ENCODE measurements around the gene CALR.
"Not testable (repeated sequence)": the region's sequence is repeated elsewhere in the genome, so short reads cannot be mapped to it uniquely, and the experiment has no call there.

Gene CALR

DNA sequence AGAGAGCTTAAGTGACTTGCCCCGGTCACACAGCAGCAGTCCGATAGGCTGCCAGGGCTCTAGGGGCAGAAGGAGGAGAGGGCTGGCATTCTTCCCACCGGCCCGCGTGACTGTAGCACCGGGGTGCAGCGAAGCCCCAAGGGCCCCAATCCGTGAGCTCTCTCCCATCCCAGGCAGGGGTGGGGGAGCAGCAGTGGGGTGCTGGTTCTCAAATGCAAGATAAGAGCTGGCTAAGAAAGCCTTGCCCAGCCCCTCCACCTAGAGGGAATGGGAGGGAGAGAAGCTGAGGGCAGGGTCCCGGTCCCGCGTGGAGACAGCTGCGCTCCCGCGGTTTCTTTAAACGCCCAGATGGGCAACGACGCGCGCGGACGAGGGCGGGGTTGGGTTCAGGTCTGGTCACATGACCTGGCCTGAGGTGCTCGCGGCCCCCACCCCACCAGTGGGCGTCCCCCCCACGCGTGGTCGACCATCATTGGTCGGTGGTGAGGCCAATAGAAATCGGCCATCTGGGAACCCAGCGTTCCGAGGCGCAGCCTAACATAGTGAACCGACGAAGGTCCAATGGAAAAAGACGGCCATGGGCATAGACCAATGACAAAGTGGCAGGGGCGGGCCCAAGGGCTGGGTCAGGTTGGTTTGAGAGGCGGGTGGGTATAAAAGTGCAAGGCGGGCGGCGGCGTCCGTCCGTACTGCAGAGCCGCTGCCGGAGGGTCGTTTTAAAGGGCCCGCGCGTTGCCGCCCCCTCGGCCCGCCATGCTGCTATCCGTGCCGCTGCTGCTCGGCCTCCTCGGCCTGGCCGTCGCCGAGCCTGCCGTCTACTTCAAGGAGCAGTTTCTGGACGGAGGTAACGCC, at the start of gene CALR:
Gene CALR (plus strand): TSS at position 683 of the 852 bp plus-strand sequence. CDS start 71 bp downstream, at position 754.
- peak within 1 kb of the TSS; percentile 96 for H3K4me3 ChIP-seq (ENCODE audit: low read length)
- TF ChIP-seq, protein P1, sequence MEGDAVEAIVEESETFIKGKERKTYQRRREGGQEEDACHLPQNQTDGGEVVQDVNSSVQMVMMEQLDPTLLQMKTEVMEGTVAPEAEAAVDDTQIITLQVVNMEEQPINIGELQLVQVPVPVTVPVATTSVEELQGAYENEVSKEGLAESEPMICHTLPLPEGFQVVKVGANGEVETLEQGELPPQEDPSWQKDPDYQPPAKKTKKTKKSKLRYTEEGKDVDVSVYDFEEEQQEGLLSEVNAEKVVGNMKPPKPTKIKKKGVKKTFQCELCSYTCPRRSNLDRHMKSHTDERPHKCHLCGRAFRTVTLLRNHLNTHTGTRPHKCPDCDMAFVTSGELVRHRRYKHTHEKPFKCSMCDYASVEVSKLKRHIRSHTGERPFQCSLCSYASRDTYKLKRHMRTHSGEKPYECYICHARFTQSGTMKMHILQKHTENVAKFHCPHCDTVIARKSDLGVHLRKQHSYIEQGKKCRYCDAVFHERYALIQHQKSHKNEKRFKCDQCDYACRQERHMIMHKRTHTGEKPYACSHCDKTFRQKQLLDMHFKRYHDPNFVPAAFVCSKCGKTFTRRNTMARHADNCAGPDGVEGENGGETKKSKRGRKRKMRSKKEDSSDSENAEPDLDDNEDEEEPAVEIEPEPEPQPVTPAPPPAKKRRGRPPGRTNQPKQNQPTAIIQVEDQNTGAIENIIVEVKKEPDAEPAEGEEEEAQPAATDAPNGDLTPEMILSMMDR (conservative IDR thresholded peaks at IDR 0.05; ENCODE audit: low read length) = no peak
- DNase-seq (ENCODE audit: low read depth) = peak; percentile 99

DNA sequence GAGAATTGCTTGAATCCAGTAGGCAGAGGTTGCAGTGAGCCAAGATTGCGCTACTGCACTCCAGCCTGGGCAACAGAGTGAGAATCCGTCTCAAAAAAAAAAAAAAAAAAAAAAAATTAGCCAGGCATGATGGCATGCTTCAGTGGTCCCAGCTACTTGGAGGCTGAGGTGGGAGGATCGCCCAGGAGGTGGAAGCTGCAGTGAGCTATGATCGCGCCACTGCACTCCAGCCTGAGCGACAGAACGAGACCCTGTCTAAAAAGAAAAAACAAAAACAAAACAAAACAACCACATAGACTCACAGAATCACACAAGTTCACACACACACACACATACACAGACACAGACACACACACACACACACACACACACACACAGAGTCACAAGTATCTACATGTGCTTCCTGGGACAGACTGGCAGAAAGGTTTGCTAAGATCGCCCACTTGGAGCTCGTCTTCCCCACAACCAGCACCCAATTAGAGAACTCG, 48.1 kb upstream of the CALR start:
- peak overlapping the region; percentile 40; the same call in 1 of the 2 replicates for H3K4me3 ChIP-seq (ENCODE audit: low read length)
- not testable (repeated sequence) for DNase-seq (ENCODE audit: low read depth)

DNA sequence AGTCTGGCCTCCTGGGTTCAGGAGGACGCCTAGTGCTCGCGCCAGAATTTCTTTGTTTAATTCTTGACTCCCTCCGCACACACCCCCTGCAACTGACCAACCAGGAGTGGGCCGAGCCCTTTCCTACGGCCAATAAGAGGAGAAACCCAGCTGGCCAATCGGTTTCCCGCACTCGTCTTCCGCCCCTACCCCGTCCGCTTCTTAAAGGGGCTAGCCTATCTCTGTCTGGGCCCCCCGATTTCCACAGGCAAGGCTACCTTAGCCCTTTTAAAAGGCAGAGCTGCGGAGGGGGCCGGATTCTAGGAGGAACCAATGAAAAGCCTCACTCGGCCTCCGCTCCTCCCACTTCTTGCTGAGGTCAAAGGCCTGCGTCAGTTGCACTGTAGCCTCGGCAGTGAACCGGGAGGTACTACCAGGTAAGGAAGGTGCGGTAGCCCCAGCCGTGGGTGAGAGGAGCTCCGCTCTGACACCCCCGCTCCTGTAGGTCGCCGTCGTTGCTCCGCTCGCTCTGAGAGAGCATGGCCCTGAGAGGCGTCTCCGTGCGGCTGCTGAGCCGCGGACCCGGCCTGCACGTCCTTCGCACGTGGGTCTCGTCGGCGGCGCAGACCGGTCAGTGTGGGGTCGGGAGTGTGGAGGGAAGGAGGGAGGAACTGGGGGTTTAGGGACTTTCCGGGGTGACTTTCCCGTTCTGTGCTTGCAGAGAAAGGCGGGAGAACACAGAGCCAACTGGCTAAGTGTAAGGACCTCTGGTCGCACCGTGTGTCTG, 47.4 kb upstream of the CALR start, which contains the start of gene GCDH:
Gene GCDH (plus strand): TSS at position 374 of the 766 bp plus-strand sequence. CDS start 145 bp downstream, at position 519.
- peak; percentile 99 for DNase-seq (ENCODE audit: low read depth)
- peak within 1 kb of the TSS; percentile 97 for H3K4me3 ChIP-seq (ENCODE audit: low read length)
- TF ChIP-seq, protein P1 (conservative IDR thresholded peaks at IDR 0.05; ENCODE audit: low read length) = no peak

DNA sequence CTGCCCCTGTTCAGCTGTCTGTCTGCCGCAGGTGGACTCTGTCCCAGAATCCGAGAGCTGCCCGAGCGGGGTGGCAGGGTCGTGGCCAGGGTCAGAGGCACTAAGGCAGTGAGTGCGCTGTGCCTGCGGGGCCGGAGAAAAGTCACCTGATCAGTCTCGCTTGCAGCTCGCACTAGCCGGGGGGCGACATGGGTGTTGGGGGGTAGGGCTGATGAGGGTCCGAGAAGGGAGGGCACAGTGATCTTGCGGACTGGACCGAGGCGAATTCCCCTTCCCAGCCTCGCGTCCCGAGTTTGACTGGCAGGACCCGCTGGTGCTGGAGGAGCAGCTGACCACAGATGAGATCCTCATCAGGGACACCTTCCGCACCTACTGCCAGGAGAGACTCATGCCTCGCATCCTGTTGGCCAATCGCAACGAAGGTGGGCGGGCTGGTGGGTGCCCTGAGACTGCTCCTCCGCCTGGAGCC, 46.8 kb upstream of the CALR start:
- peak overlapping the region; percentile 97 for H3K4me3 ChIP-seq (ENCODE audit: low read length)
- TF ChIP-seq, protein P1 (conservative IDR thresholded peaks at IDR 0.05; ENCODE audit: low read length) = no peak
- no peak for DNase-seq (ENCODE audit: low read depth)

DNA sequence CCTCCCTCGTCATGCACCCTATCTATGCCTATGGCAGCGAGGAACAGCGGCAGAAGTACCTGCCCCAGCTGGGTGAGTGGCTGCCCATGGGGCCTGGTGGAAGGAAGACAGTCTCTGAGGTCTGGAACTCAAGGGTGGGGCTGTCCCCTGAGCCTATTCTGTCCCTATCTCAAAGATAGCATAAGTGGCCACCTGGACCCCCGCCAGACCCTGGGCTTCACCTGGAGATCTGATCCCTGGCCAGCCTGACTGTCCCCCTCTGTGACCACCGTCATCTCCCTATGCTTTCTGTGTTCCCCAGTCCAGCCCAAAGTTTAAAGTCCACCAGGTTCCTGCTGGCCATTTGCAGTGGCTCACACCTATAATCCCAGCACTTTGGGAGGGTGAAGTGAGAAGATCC, 44.8 kb upstream of the CALR start:
- DNase-seq (ENCODE audit: low read depth) = no peak
- H3K4me3 ChIP-seq (ENCODE audit: low read length) = no peak overlapping the region
- TF ChIP-seq, protein P1 (conservative IDR thresholded peaks at IDR 0.05; ENCODE audit: low read length) = no peak

DNA sequence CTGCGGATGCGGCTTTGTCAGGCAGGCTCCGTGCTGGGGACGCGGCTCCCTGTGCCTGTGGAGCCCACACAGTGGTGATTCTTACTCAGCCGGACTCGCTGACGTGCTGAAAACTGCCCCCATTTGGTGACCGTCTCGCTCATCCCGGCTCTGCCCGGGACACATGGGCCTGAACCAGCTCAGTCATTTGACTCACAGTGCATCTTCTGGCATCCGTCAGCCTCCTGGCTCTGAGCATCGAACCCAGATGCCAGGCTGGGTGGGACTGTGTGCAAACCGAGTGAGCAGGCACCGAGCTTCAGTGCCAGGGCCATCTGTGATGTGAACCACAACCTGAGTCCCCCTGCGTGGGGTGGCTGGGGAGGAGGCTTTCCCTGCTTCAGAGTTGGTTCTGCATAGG, 41.9 kb upstream of the CALR start:
- no peak overlapping the region for H3K4me3 ChIP-seq (ENCODE audit: low read length)
- DNase-seq (ENCODE audit: low read depth) = no peak
- TF ChIP-seq, protein P1 (conservative IDR thresholded peaks at IDR 0.05; ENCODE audit: low read length) = no peak

DNA sequence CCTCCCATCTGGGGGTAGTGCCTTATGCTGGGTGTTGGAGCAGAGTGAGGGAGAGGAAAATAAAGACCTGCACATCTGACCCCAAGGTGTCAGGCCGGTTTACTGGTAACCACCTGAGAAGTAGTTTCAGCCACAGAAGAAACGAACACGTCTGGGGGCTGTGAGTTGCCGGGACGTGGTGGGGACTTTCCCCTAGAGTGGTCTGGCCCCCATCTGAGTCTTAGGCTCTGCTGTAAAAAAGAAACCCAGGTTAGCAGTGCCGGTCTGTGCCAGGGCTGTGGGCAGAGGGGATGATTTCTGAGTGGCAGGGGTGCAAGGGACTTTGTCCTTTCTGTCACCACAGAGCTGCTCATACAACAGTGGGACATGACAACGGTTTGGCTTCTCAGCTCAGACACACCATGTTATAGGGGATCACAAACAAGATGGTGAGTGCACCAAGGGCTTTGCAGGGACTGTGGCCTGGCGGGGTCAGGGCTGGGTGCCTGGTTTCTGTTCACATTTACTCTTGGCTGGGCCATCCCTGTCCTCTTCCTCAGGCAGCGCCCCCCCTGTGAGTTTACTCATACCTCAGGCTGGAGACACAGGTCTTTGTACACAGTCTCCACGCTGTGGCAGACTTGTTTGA, 38.4 kb upstream of the CALR start:
- no peak overlapping the region for H3K4me3 ChIP-seq (ENCODE audit: low read length)
- TF ChIP-seq, protein P1 (conservative IDR thresholded peaks at IDR 0.05; ENCODE audit: low read length) = no peak
- DNase-seq (ENCODE audit: low read depth) = no peak

All from AG10803 (cell line).